Nucleus accumbens (tissue), 56 donors: ENCODE measurements around the gene CNGA2.

Experiments used
- DNase-seq, 56 donors: peaks; one replicate each; lab custom pipeline; 2025; lab: John Stamatoyannopoulos, UW

Gene CNGA2

DNA sequence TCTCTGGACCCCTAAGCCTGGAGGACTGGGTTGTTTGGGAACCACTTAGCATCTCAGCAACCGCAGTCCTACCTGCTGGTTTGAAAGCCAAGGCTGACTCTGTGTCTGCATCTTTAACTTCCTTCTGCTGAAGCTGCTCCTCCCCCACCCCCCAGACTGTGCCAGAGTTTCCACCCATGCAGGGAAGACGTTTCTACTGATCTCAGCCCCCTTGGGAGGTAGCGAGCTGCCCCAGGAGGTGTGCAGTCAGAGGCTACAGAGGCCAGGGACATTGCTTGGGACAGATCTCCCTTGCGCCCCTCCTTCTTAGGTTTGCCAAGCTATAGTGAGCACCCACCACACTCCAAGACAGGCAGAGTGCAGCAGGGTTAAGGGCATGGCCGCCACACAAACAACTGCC is 23.4 kb upstream of the CNGA2 start:
- no peak for DNase-seq

DNA sequence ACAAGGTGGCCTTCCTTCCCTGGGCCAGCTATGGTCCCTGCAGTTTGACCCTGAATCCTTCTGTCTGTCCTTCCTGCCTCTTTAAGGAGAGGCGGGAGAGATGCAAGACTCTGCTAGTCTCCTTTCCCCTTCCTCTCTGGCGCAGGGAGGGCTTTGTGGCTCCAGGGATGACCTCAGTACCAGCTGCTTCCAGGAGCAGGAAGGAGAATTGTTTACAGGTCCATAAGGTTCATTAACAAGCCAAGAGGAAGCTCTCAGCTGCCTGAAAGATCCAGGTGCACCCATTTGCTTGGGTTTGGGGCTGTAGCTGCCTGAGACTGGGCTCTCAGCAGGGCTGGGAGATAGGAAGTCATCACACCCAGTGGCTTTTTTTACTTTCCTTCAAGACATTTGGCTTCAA is 22.8 kb upstream of the CNGA2 start:
- no peak for DNase-seq

DNA sequence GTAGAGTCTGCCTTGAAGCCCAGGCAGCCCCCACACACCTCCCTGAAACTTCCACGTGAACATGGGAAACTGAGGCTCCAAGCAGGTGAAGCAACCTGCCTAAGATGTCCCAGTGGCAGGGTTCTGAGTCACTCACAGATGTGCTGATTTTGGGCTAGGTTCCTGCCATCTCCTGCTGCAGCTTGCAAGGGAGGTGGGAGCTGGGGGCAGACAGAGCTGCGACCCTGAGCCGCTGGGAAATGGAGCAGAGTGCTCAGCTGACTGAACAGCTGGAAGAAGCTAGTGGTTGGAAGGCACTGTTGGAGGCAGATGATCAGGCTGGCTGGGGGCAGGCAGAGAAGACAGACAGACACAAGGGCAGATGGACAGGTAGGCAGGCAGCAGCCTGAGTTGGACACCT is 22.3 kb upstream of the CNGA2 start:
- no peak for DNase-seq

DNA sequence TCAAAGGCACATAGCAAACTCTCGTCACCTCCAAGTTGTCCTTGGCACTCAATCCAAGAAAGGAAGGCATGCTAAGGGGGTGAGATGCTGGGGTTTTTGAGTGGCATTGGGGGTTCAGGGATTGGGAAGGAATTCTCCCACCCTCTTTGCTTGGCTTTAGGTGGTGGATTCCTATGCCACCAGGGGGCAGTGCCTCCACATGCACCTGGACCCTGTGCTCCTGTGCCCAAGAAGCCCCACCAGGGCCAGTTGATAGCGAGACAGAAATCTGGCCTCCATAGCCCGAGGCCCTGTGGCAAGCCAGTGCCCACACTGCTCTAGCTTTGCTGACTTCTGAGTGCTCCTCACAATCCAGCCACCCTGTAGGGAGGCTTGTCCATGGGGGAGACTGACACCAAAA is 20.7 kb upstream of the CNGA2 start:
- peak in 3 of 56 donors; percentile 2 to 7 (median 3) for DNase-seq

DNA sequence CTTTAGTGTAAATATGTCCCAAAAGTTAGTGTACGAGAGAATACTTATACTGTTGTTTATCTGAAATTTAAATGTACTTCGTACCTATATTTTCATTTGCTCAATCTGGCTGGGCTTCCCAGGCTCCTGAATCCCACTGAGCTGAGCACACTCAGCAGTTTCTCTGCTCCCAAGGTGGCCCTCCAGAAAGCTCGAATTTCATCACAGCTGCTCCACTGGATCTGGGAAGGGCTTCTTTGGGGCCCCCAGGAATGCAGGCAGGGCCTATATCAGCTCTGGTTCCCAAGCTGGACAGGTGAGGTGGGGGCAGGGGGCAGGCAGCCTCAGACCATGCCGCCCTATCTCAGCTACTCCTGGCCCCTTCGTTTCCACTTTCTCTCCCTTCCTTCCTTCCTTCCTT is 20.2 kb upstream of the CNGA2 start:
- DNase-seq, result no peak

DNA sequence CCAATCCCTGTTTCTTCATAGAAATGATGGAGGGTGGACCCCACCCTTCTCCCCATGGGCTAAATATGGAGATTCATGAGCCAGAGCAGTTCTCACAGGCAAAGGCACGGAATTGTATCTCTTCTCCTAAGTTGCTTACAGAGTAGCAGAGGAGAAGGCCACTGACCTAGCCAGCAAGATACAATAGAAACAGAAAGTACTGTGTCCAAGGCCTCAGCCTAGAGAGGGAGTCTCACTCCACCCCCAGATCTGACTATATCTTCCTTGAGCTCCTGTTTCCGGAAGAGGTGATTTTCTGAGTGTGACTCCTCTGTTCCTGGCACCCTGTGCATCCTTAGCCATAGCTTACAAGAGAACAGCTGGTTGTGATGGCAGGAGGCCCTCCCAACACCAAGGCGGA is 18.8 kb upstream of the CNGA2 start, which contains the start of gene FATE1:
Gene FATE1 (plus strand): TSS at position 284 of the 400 bp plus-strand sequence. CDS start 85 bp downstream, at position 369.
- DNase-seq, result no peak

DNA sequence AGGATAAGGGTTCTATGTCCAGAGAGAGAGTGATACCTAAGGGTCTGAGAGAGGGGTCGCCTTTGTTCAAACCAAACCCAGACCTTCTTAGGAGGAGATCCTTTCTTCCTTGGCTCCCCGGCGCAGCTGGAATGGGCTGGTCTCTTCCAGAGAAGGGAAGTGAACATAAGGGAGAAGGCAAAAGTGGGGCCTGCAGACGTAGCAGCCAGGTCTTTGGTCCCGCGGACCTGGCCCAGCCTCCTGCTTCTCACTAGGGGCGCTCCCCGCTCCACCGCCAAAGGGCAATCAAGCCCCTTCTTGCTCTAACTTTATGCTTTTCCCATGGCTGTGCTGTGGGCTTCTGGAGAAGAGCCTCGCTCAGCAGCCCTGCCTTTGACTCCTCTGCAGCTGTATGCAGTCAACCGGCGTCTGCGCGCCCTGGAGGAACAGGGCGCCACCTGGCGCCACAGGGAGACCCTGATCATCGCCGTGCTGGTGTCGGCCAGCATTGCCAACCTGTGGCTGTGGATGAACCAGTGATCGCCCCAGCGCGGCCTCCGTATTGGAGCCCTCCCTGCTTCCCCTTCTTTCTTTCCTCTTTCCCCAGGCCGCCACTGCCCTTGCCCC is 12.2 kb upstream of the CNGA2 start:
- peak in 1 of 56 donors; percentile 14 for DNase-seq

DNA sequence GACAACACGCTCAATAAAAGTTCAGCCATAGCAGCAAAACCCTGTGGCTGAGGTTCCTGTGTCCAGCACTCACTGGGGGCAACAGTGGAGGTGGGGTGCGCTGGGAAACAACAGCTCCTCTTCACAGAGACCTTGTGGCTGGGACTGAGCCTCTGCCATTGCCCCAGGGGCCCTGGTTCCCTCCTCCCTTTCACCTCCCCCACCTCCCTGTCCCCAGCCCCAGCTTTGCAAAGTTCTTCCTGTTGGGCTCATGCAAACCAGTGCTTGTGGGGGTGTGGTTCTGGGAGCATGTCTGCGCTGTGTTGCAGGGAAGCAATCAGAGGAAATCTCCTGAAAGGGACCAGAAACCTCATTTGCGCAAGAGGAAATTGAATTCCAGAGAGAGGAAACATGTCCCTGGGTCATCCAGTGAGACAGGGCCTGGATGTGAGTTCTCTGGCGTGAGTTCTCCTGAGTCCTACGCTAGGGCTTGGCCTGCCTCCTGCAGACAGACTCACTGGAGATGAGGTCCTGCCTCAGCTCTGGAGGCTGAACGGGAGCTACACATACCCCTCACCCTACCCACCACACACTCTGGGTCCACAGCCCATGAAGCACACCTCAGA is 11.3 kb upstream of the CNGA2 start:
- DNase-seq, result no peak

DNA sequence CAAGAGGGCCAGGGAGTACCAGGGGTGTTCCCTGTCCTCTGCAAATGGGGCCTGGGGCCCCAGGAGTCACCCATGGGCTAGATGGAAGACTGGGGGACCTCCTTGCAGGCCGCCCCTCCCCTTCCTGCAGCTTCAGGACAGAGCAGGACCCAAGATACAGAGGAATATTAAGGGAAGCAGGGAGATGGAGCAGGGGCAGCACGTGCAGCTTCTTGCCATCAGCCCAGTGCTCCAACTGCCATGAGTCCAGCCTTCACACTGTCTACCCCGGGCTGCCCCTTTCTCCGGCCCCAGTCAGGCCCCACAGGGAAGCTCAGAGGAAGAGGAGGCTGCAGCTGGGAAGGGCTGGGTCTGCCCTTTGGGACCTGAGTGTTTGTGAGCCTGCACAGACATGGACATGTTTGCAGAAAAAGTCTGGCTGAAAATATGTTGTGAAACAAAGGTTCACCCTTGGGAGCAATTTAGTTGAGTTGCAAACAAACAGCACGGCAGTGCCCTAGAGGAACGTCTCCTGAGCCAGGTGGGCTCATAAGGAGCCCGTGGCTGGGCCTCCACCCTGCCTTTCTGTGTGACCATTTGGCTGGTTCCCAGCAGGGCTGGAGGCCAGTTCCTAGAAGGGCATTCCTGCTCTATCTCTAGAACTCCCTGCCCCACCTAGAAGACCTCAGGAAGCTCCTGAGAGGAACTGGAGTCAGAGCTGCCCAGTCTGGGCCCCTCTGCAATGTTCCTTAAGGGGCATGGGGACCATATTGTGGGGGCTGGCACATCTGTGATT is 9.8 kb upstream of the CNGA2 start:
- no peak for DNase-seq

DNA sequence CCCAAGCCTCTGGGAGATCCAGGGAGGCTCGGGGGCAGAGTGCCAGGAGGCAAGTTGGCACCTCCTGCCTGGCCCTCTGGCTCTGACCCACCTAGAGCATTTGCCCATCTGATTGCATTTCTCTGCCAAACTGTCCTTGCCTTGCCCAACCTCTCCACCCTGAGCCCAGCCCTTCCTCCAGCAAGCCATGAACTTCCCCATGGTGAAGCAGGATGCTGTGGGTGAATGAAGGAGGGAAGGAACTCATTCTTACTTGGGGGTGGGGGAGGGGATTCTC is 9.3 kb upstream of the CNGA2 start:
- DNase-seq, result no peak

DNA sequence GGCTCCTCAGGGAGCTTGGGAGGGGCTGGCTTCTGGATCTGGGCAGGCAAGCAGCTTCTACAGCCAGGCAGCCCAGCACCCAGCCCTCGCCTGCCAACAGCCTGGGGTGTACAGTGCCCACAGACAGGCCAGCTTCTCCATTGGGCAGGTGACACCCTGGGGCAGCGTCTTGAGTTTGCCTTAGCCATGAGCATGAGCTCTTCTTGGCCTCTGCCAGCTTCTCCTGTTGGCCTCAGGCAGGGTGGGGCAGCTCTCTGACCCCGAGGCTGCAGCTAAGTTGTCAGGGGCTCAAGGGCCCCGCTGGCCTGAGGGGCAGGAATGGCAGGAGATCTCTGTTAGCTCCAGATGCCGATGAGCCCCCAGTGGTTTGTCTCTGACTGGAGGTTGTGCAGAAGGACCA is 7.8 kb upstream of the CNGA2 start:
- no peak for DNase-seq

DNA sequence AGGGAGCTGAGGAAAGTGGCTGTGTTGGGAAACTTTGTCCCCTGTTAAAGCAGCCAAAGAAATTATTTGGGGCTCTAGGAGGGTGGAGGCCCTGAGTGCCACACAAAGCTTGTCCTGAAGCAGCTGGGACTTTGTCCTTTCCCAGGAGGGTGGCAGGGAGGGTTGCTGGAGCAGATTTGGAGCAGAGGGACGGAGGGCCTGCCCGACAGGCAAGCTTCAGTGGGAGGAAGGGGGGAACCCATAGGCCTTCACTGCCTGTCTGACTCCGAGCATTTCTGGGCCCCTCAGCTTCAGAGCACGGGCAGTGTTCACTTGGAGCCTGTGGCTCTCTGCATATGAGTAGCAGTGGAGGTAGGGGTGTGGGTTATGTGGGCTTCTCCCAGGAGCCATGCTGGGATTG is 7.2 kb upstream of the CNGA2 start:
- DNase-seq, result no peak

DNA sequence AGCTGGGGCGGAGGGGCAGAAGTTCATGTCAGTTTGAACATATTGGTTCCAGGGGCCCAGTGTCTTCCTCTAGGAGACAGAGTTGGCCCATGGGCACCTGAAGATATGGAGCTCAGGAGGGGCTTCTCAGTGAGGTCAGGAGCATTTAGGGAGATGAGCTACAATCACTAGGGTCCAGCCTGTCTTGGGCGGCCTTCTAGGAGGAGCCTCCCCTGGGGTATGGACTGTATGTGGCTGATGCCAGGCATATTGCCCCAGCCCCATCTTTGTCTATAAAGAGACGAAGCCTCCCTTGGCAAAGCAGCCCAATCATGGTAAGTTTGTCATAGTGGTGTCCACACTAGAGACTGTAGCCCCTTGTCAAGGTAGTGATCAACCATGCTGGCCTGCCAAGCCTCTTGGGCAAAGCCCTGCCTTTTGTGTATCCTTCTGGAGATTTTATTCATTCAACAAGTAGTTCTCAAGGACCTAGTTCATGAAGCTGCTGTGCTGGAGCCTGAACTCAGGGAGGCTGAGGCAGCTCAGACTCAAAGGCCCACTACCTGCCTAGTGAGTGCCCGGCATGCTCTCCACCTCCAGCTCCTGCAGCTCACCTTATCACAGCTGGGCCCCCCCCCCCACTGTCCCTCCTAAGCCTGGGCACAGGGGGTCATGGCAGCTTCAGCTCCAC is 5.4 kb upstream of the CNGA2 start:
- DNase-seq, result no peak

DNA sequence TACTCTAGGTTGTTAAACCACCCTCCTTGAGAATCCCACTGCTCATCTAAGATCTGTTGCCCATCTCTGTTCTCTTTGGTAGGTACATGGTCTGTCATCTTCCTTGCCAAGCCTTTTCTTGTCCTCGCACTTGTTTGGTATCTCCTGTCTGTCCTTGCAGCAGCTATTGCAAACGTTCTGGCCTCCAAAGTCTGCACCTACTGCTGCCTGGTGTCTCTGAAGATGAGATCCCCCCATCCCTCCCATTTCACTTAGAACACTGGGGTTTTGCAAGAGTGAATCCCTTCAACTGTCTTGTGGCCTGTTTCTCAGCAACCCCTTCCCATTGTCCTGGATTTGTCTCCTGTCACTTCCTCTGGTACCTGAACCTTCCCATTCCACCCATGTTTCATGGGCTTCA is 673 bp downstream of the CNGA2 start:
- no peak for DNase-seq

DNA sequence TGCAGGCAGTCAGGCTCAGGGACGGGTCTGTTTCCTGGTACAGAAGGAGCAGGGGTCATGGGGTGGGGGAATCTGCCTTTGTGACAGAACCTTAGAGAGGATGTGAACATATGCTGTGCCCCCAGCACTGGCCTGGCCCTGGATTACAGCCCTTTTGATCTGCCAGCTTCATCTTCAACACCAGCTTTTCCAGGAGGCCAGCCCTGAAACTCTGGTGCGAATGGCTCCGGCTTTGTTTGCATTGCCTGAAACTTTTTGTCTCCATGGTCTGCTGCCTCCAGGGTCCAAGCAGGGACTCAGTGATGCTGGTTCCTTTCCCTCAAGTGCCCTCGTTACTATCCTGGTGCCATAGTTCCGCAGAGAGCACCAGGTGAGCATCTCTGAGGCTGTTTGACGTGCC is 2.1 kb downstream of the CNGA2 start:
- no peak for DNase-seq

DNA sequence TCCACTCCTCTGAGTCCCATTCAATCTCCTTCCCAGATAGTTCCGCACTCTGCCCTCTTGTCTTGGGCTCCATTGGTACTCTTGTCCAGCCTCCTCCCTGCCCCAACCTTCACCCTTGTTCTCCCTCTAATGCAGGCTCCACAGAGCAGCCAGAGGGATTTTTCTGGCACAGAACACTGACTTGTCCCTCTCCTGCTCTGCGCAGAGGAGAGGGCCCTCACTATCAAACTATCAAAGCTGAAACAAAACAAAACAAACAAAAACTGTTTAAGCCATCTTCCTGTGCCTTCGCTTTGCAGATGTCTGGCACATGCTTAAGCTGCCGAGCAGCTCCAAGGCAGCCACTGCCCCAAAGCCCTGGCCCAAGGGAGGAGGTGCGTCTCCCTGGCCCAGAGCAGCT is 2.9 kb downstream of the CNGA2 start:
- no peak for DNase-seq

DNA sequence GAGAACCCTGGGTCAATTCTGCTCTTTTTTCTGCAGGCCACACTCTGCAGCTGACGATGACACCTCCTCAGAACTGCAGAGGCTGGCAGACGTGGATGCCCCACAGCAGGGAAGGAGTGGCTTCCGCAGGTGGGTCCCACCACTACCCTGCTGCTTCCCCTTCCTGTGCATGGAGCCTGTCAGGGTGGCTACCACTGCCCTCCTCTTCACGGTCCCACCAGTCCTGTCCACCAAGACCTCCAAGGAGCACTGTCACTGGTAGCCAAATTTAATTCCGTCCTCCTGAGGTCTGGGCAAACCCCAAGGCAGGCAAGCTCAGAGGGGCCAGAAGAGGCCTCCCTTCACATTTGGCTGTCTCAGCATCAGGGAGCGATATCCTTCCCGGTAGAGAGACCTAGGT is 4.2 kb downstream of the CNGA2 start:
- DNase-seq, result no peak

DNA sequence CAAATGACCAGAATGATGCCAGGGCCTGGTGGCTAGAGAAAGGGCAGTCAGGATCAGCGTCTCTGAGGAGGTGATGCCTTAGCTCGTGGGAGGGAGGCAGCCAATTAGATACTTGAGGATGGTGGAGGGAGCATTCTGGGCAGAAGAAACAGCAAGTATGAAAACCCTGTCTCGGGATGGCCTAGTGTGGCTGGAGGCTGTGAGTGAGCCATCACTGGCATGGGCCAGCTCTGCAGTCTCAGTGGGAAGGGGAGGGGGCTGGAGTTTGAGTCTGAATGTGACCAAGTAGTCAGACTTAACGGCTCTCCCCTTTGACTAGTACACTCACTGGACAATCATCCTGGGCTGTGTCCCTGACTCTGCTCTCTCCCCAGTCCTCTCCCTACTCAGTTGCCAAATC is 7.1 kb downstream of the CNGA2 start:
- no peak for DNase-seq

DNA sequence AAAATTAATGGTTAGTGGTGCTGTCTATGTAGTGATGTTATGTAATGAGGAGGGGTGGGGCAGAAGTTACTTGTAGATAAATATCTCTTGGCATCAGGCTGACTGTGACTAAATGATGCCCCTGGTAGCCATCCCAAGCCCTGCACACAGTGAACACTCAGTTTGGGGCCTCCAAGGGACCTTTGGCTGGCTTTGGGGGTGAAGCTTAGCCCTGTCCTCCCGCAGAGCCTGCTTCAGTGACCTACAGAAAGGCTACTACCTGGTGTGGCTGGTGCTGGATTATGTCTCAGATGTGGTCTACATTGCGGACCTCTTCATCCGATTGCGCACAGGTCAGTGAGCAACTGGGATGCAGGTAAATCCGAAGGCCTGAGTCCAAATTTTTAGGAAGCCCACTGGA is 7.8 kb downstream of the CNGA2 start:
- no peak for DNase-seq

DNA sequence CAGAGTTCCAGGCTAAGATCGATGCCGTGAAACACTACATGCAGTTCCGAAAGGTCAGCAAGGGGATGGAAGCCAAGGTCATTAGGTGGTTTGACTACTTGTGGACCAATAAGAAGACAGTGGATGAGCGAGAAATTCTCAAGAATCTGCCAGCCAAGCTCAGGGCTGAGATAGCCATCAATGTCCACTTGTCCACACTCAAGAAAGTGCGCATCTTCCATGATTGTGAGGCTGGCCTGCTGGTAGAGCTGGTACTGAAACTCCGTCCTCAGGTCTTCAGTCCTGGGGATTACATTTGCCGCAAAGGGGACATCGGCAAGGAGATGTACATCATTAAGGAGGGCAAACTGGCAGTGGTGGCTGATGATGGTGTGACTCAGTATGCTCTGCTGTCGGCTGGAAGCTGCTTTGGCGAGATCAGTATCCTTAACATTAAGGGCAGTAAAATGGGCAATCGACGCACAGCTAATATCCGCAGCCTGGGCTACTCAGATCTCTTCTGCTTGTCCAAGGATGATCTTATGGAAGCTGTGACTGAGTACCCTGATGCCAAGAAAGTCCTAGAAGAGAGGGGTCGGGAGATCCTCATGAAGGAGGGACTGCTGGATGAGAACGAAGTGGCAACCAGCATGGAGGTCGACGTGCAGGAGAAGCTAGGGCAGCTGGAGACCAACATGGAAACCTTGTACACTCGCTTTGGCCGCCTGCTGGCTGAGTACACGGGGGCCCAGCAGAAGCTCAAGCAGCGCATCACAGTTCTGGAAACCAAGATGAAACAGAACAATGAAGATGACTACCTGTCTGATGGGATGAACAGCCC is 9.3 kb downstream of the CNGA2 start:
- no peak for DNase-seq

DNA sequence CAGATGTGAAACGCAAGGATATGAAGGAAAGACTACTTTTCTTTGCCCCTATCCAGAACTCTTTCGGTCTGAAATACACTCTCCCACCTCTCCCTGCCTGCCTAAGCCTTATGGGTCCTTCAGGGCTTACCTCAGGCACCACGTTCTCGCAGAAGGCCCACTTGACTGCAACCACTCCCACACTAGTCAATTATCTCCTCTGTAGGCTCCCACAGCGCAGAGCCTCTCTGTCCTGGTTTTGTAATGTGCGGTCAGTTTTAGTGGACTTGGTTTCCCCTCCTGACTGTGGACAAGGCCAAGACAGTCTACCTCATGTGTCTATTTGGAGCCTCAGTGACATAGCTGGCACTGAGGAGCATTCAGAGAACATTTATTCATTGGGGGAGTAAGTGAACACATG is 11.1 kb downstream of the CNGA2 start:
- DNase-seq, result no peak
